PC-3 (cell line): ENCODE data around the gene GRIK1. TPM values are rescaled to one million over a fixed set of nuclear protein-coding genes. Genes with fewer than 3 reads are reported as not detected.

Source experiments
- ATAC-seq: fragments of 200-7000 bp; cut with Tn5 transposase; 2 replicates; pipeline ENCODE4 v1.9.1; 2020; ENCODE audit warnings: mild to moderate bottlenecking, moderate library complexity
- BruUV-seq: library from RNA; stranded (reverse); fragments of 400-500 nt; replicated peaks from 2 replicates; lab custom pipeline; 2021; lab: Mats Ljungman, UMichigan
- CTCF ChIA-PET: fragments of 300-600 bp; sonication (Branson Sonifier 250); formaldehyde crosslinking; loops from one replicate; lab custom pipeline; 2022; ENCODE audit warnings: antibody characterized with exemption; lab: Charles Lee
- POLR2A ChIA-PET: fragments of 300-600 bp; sonication (Branson Sonifier 250); formaldehyde crosslinking; loops from one replicate; lab custom pipeline; 2022; ENCODE audit warnings: antibody characterized with exemption; ENCODE audit not compliant: unreplicated experiment; lab: Charles Lee
- DNase-seq: peaks from one replicate; pipeline ENCODE4 v3.0.0-alpha.2; 2015
- H2AFZ ChIP-seq: fragments of 300-600 bp; sonication (generic); 2 replicates; pipeline ENCODE4 v1.6.0; 2016; ENCODE audit warnings: antibody characterized with exemption, low read length
- H3F3A ChIP-seq: fragments of 300-600 bp; sonication (generic); one replicate; pipeline ENCODE4 v1.6.0; 2017; ENCODE audit warnings: antibody characterized with exemption, low read length, control low read depth, mild to moderate bottlenecking; ENCODE audit not compliant: unreplicated experiment
- H3K27ac ChIP-seq: fragments of 300-600 bp; sonication (generic); 2 replicates; pipeline ENCODE4 v1.5.1; 2016; ENCODE audit warnings: mild to moderate bottlenecking, low read length
- H3K27me3 ChIP-seq: fragments of 300-600 bp; sonication (generic); 2 replicates; pipeline ENCODE4 v1.6.1; 2016; ENCODE audit warnings: low read length, mixed read lengths
- H3K36me3 ChIP-seq: fragments of 300-600 bp; sonication (generic); 2 replicates; pipeline ENCODE4 v1.6.1; 2016; ENCODE audit warnings: low read depth, mixed run types, low read length, mixed read lengths
- H3K4me1 ChIP-seq: fragments of 300-600 bp; sonication (generic); 2 replicates; pipeline ENCODE4 v1.5.1; 2016; ENCODE audit warnings: low read length; ENCODE audit not compliant: insufficient read depth
- H3K4me2 ChIP-seq: fragments of 300-600 bp; sonication (generic); 2 replicates; pipeline ENCODE4 v1.6.0; 2016; ENCODE audit warnings: low read length
- H3K4me3 ChIP-seq: fragments of 300-600 bp; sonication (generic); 2 replicates; pipeline ENCODE4 v1.5.1; 2016; ENCODE audit warnings: mild to moderate bottlenecking, low read length, mixed read lengths
- H3K79me2 ChIP-seq: fragments of 300-600 bp; sonication (generic); 2 replicates; pipeline ENCODE4 v1.6.1; 2017; ENCODE audit warnings: low read length, mixed read lengths
- H3K9ac ChIP-seq: fragments of 300-600 bp; sonication (generic); 2 replicates; pipeline ENCODE4 v1.6.0; 2016; ENCODE audit warnings: mild to moderate bottlenecking, low read length
- H3K9me2 ChIP-seq: fragments of 300-600 bp; sonication (generic); replicated peaks from 2 replicates; pipeline ENCODE4 v1.6.1; 2016; ENCODE audit warnings: mixed run types, low read length, mixed read lengths
- H3K9me3 ChIP-seq: fragments of 300-600 bp; sonication (generic); 2 replicates; pipeline ENCODE4 v1.6.1; 2016; ENCODE audit warnings: low read length, mixed read lengths
- H4K20me1 ChIP-seq: fragments of 300-600 bp; sonication (generic); 2 replicates; pipeline ENCODE4 v1.6.1; 2016; ENCODE audit warnings: low read length, mixed read lengths
- EZH2 ChIP-seq: fragments of 300-600 bp; sonication (generic); IDR thresholded peaks from one replicate; pipeline ENCODE4 v1.6.1; 2017; ENCODE audit warnings: antibody characterized with exemption, mild to moderate bottlenecking, low read length; ENCODE audit not compliant: unreplicated experiment
- EZH2phosphoT487 ChIP-seq: fragments of 300-600 bp; sonication (generic); IDR thresholded peaks from 2 replicates; pipeline ENCODE4 v1.6.1; 2018; ENCODE audit warnings: mild to moderate bottlenecking, antibody characterized with exemption, low read length, borderline replicate concordance
- intact Hi-C: fragments of 100-400 bp; cut with micrococcal nuclease; formaldehyde crosslinking; loops from 2 replicates; pipeline ENCODE4 v1.9.0; 2023
- total RNA-seq: library from RNA; depleted of rRNA; stranded (reverse); fragments of >200 nt; gene quantifications from 2 replicates; pipeline ENCODE4 v1.2.3, GENCODE V29; 2014
- TF ChIP-seq, protein P1 (sequence below): fragments of 300-600 bp; sonication (generic); conservative IDR thresholded peaks from 2 replicates; pipeline ENCODE4 v1.5.1; 2017; ENCODE audit warnings: antibody characterized with exemption, low read depth, mild to moderate bottlenecking, low read length

Gene GRIK1
- total RNA-seq, 1 experiment from 2014 or later = not detected

DNA sequence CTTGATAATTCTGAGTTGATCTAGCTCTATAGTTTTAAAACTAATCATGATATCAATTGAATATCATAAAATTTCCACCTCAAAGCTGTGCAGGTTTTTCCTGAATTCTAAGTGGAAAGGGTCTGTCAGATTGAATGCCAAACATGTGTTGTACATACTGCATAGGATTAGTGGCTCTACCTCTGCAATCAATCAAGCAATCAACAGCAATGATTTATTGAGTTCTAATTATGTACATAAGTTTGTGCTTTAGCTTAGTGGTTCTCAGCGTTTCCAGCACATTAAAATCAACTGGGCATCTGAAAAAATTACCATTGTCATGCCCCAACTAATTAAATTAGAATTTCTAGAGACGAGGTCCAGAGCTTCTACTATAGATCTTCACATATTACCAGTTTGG is 389.6 kb downstream of the GRIK1 start:
- TF ChIP-seq EZH2 (no peak), EZH2phosphoT487 (no peak)
- TF ChIP-seq, protein P1, sequence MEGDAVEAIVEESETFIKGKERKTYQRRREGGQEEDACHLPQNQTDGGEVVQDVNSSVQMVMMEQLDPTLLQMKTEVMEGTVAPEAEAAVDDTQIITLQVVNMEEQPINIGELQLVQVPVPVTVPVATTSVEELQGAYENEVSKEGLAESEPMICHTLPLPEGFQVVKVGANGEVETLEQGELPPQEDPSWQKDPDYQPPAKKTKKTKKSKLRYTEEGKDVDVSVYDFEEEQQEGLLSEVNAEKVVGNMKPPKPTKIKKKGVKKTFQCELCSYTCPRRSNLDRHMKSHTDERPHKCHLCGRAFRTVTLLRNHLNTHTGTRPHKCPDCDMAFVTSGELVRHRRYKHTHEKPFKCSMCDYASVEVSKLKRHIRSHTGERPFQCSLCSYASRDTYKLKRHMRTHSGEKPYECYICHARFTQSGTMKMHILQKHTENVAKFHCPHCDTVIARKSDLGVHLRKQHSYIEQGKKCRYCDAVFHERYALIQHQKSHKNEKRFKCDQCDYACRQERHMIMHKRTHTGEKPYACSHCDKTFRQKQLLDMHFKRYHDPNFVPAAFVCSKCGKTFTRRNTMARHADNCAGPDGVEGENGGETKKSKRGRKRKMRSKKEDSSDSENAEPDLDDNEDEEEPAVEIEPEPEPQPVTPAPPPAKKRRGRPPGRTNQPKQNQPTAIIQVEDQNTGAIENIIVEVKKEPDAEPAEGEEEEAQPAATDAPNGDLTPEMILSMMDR = no peak
- H3F3A ChIP-seq = no peaks in the 10 kb centered on the region
- no peak overlapping the region for H3K9ac ChIP-seq
- H3K27ac ChIP-seq = no peak overlapping the region
- intact Hi-C loops = no loop called here
- no peak overlapping the region for H3K4me2 ChIP-seq
- H3K4me3 ChIP-seq = no peak overlapping the region
- H3K36me3 ChIP-seq = no peaks in the 10 kb centered on the region
- no peaks in the 10 kb centered on the region for H3K4me1 ChIP-seq
- H3K9me3 ChIP-seq = no peaks in the 10 kb centered on the region
- no TSS peak for BruUV-seq
- ChIA-PET POLR2A (no interaction called here), CTCF (no interaction called here)
- ATAC-seq (no peak), DNase-seq (no peak)
- peaks cover 32% of the 10 kb centered on the region for H3K27me3 ChIP-seq
- H3K79me2 ChIP-seq = no peaks in the 10 kb centered on the region
- H3K9me2 ChIP-seq = no peaks in the 10 kb centered on the region
- H2AFZ ChIP-seq = no peak overlapping the region
- no peaks in the 10 kb centered on the region for H4K20me1 ChIP-seq

DNA sequence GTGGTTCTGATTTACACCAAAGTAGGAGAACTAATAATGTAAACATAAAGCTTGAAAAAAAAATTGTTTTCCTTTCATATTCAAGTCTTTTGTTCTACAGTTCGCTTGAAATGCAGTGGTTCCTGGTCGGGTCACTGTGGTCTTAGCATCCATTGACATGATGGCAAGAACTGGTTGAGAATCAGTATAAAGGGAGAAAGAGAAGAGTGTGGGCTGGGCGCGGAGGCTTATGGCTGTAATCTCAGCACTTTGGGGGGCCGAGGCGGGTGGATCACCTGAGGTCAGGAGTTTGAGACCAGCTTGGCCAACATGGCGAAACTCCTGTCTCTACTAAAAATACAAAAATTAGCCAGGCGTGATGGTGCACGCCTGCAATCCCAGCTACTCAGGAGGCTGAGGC is 390.2 kb downstream of the GRIK1 start:
- no peak for DNase-seq
- no peaks in the 10 kb centered on the region for H4K20me1 ChIP-seq
- H3K27me3 ChIP-seq = peaks cover 27% of the 10 kb centered on the region
- intact Hi-C loops = no loop called here
- no peak overlapping the region for H3K4me3 ChIP-seq
- BruUV-seq = no TSS peak
- H3K27ac ChIP-seq = no peak overlapping the region
- H3F3A ChIP-seq = no peaks in the 10 kb centered on the region
- no peak overlapping the region for H3K4me2 ChIP-seq
- no peak for ATAC-seq
- no peaks in the 10 kb centered on the region for H3K79me2 ChIP-seq
- H3K36me3 ChIP-seq = no peaks in the 10 kb centered on the region
- no peaks in the 10 kb centered on the region for H3K4me1 ChIP-seq
- H3K9me2 ChIP-seq = no peaks in the 10 kb centered on the region
- H3K9ac ChIP-seq = no peak overlapping the region
- POLR2A ChIA-PET = no interaction called here
- no peak for TF ChIP-seq EZH2phosphoT487
- no peak for TF ChIP-seq EZH2
- H2AFZ ChIP-seq = no peak overlapping the region
- CTCF ChIA-PET = no interaction called here
- H3K9me3 ChIP-seq = no peaks in the 10 kb centered on the region

DNA sequence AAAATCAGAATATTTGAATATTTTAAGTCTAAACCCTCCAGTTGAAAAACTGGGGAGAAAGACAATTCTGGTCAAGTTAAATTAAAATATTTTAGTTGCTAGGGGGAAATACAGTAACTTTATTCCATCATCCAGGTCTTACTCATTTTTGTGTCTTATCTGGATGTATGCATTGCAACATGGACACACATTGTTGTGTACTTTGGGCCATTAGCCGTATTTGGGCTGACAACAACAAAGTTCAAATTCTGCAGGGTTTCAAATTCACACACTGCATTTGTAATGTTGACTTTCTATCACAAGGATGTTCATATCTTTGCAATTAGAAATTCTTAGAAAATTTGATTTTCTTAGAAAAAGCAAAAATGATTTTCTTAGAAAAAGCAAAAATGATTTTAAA is 391.8 kb downstream of the GRIK1 start:
- no TSS peak for BruUV-seq
- Histone ChIP-seq H3K27ac (no peak overlapping the region), H3K4me3 (no peak overlapping the region), H3K4me2 (no peak overlapping the region), H4K20me1 (no peaks in the 10 kb centered on the region), H3F3A (no peaks in the 10 kb centered on the region), H3K9me2 (no peaks in the 10 kb centered on the region), H3K27me3 (peaks cover 27% of the 10 kb centered on the region), H3K9me3 (no peaks in the 10 kb centered on the region), H3K36me3 (no peaks in the 10 kb centered on the region), H3K79me2 (no peaks in the 10 kb centered on the region), H3K9ac (no peak overlapping the region), H3K4me1 (no peaks in the 10 kb centered on the region), H2AFZ (no peak overlapping the region)
- TF ChIP-seq EZH2 (no peak), EZH2phosphoT487 (no peak)
- TF ChIP-seq, protein P1 = no peak
- DNase-seq (no peak), ATAC-seq (no peak)
- POLR2A ChIA-PET = no interaction called here
- CTCF ChIA-PET = no interaction called here
- intact Hi-C loops = no loop called here
